ENCODE results near the gene TPX2. TPM values are rescaled to one million over a fixed set of nuclear protein-coding genes. Genes with fewer than 3 reads are reported as not detected.

The TPX2 gene
- total RNA-seq = 100 to 1,000 TPM in 1 of 2 donors, 10 to 100 TPM in 1; 51.8 to 102 TPM

DNA sequence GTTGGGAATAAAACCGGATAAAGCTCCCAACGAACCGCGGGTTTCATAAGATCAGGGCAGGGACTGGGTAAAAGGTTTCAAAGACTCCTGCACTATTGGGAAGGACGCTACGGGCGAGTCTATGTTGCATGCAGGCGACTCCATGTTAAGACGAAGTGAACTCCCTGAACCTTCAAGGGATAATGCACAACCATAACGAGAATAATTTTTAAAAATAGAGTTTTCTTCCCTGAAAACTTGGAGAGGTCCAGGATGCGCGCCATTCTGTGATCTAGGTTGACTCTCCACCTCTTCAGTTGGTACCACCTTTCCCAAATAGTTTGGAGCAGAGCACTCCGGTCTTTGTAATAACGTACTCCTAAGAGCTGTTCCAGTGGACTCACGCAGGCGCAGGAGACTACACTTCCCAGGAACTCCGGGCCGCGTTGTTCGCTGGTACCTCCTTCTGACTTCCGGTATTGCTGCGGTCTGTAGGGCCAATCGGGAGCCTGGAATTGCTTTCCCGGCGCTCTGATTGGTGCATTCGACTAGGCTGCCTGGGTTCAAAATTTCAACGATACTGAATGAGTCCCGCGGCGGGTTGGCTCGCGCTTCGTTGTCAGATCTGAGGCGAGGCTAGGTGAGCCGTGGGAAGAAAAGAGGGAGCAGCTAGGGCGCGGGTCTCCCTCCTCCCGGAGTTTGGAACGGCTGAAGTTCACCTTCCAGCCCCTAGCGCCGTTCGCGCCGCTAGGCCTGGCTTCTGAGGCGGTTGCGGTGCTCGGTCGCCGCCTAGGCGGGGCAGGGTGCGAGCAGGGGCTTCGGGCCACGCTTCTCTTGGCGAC is at the start of gene TPX2:
TPX2 (plus strand) TSS at position 562 of the 821 bp plus-strand sequence. CDS start 18,187 bp downstream, outside the sequence.
- no peaks in the 10 kb centered on the region for H3K9me3 Mint-ChIP-seq

DNA sequence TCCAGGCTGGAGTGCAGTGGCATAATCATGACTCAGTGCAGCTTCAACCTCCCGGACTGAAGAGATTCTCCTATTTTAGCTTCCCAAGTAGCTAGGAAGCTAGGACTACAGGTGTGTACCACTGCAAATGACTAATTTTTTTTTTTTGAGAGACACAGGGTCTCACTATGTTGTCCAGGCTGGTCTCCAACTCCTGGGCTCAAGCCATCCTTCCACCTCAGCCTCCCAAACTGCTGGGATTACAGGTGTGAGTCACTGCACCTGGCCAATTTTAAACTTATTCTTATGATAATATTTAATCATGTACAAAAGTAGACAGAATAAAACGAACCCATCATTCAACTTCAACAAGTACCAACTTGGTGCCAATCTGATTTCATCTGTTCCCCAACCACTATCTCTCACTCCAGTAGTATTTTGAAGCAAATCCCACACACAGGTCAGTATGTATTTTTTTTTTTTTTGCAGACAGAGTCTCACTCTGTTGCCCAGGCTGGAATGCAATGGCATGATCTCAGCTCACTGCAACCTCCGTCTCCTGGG is 48.9 kb upstream of the TPX2 start:
- Mint-ChIP-seq H3K27ac (peak overlapping the region; percentile 84 to 100), H3K27me3 (no peaks in the 10 kb centered on the region), H3K9me3 (no peaks in the 10 kb centered on the region), H3K4me3 (peak overlapping the region; percentile 55), H3K36me3 (peaks cover 31% of the 10 kb centered on the region), H3K4me1 (ENCODE audit: low read depth in 2 of 2) (peaks cover 59 to 70% of the 10 kb centered on the region in 2 donors)
- ATAC-seq (no peak), DNase-seq (ENCODE audit: low spot score) (no peak)

More for the DNA sequence above, at the start of gene TPX2:
- Mint-ChIP-seq H3K4me1 (ENCODE audit: low read depth in 2 of 2) (no peaks in the 10 kb centered on the region), H3K4me3 (no peak within 1 kb of the TSS), H3K27ac (no peak within 1 kb of the TSS), H3K27me3 (no peaks in the 10 kb centered on the region), H3K36me3 (no peaks in the 10 kb centered on the region)
- peak; percentile 98 to 100 for ATAC-seq
- peak; percentile 91 for DNase-seq (ENCODE audit: low spot score)

- H3K36me3 Mint-ChIP-seq = peaks cover 22% of the 10 kb centered on the region
- H3K27me3 Mint-ChIP-seq = no peaks in the 10 kb centered on the region
- peak overlapping the region; percentile 58 for H3K4me3 Mint-ChIP-seq
- ATAC-seq (peak; percentile 52 to 64), DNase-seq (ENCODE audit: low spot score) (no peak)
- peak overlapping the region; percentile 83 to 100 for H3K27ac Mint-ChIP-seq
- H3K9me3 Mint-ChIP-seq = no peaks in the 10 kb centered on the region
- peaks cover 61 to 69% of the 10 kb centered on the region in 2 donors for H3K4me1 Mint-ChIP-seq (ENCODE audit: low read depth in 2 of 2)
Measured at GRCh38 chr20:31691646-31692275, 47.3 kb upstream of the TPX2 start.

DNA sequence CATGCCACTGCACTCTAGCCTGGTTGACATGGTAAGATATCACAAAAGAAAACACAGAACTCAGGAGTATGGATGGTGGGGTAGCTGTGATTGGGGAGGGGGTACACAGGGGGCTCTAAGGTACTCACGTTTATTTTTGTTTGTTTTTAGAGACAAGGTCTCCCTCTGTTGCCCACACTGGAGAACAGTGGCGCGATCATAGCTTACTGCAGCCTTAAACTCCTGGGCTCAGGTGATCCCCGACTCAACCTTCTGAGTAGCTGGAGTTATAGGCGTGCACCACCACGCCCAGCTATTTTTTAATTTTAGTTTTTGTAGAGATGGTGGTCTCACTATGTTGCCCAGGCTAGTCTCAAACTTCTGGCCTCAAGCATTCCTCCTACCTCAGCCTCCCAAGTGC is 45.7 kb upstream of the TPX2 start:
- peaks cover 18% of the 10 kb centered on the region for H3K36me3 Mint-ChIP-seq
- peaks cover 50 to 67% of the 10 kb centered on the region in 2 donors for H3K4me1 Mint-ChIP-seq (ENCODE audit: low read depth in 2 of 2)
- no peaks in the 10 kb centered on the region for H3K9me3 Mint-ChIP-seq
- ATAC-seq (no peak), DNase-seq (ENCODE audit: low spot score) (no peak)
- H3K4me3 Mint-ChIP-seq = no peak overlapping the region
- no peaks in the 10 kb centered on the region for H3K27me3 Mint-ChIP-seq
- peak overlapping the region in 1 of 2 donors; percentile 65 for H3K27ac Mint-ChIP-seq

GRCh38 chr20:31693987-31694661 is 45.0 kb upstream of the TPX2 start:
- ATAC-seq (no peak), DNase-seq (ENCODE audit: low spot score) (no peak)
- Mint-ChIP-seq H3K4me1 (ENCODE audit: low read depth in 2 of 2) (peaks cover 50 to 67% of the 10 kb centered on the region in 2 donors), H3K27me3 (no peaks in the 10 kb centered on the region), H3K36me3 (peaks cover 15% of the 10 kb centered on the region), H3K27ac (peak overlapping the region; percentile 65 to 82), H3K9me3 (no peaks in the 10 kb centered on the region), H3K4me3 (no peak overlapping the region)

GRCh38 chr20:31694842-31695593 is 44.1 kb upstream of the TPX2 start:
- Mint-ChIP-seq H3K27ac (peak overlapping the region; percentile 65 to 82), H3K4me1 (ENCODE audit: low read depth in 2 of 2) (peaks cover 57 to 73% of the 10 kb centered on the region in 2 donors), H3K4me3 (peak overlapping the region; percentile 1), H3K36me3 (peaks cover 17% of the 10 kb centered on the region), H3K9me3 (no peaks in the 10 kb centered on the region), H3K27me3 (no peaks in the 10 kb centered on the region)
- no peak for DNase-seq (ENCODE audit: low spot score)
- ATAC-seq = no peak

DNA sequence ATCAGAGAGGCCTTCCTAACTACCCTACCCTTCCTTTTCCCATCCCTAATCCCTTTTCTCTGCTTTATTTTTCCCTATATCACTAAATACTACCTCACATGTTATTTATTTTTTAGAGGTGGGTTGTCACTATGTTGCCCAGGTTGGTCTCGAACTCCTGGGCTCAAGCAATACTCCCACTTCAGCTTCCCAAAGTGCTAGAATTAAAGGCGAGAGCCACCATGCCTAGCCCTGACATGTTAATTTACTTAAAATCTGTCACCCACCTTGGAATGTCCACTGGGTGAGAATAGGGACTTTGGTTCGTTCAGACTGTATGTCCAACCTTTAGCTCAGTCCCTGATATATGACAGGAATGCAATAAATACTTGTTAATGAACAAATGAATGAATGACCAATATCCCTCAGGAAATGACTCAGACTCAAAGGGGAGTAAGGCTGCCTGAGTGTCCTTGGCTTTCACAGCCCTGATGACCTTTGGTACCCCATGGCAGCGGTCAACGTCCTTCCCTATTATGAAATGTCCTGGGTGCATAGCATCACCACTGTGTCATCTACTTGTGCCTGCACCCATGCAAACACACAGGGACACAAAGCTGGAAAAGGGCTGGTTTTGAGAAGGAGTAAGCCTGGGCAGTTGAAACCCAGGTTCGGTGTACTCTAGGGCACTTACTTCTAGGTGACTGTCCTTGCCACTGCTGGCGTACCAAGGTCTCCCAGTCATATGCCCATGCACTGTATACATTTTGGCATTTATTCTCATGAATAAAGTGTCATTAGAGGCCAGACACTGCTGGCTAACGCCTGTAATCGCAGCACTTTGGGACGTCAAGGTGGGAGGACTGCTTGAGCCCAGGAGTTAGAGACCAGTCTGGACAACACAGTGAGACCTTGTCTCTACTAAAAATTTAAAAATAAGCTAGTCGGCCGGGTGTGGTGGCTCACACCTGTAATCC is 43.0 kb upstream of the TPX2 start:
- no peak overlapping the region for H3K4me3 Mint-ChIP-seq
- H3K9me3 Mint-ChIP-seq = no peaks in the 10 kb centered on the region
- no peaks in the 10 kb centered on the region for H3K27me3 Mint-ChIP-seq
- no peak for ATAC-seq
- H3K36me3 Mint-ChIP-seq = peaks cover 19% of the 10 kb centered on the region
- H3K27ac Mint-ChIP-seq = peak overlapping the region; percentile 65 to 82
- H3K4me1 Mint-ChIP-seq (ENCODE audit: low read depth in 2 of 2) = peaks cover 60 to 76% of the 10 kb centered on the region in 2 donors
- DNase-seq (ENCODE audit: low spot score) = no peak

DNA sequence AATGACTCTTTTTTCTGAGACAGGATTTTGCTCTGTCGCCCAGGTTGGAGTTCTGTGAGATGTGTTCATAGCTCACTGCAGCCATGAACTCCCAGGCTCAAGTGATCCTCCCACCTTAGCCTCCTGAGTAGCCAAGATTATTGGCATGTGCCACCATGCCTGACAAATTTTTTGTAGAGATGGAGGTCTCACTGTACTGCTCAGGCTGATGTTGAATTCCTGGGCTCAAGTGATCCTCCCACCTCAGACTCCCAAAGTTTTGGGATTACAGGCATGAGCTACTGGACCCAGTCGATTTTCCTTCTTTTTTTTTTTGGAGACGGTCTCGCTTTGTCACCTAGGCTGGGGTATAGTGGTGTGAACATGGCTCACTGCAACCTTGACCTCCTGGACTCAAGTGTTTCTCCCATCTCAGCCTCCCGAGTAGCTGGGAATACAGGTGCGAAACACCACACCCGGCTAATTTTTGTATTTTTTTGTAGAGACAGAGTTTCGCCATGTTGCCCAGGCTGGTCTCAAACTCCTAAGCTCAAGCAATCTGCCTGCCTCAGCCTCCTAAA is 40.8 kb upstream of the TPX2 start:
- Mint-ChIP-seq H3K9me3 (no peaks in the 10 kb centered on the region), H3K27me3 (no peaks in the 10 kb centered on the region), H3K4me3 (peak overlapping the region; percentile 90), H3K36me3 (peaks cover 21% of the 10 kb centered on the region), H3K27ac (peak overlapping the region; percentile 89 to 97), H3K4me1 (ENCODE audit: low read depth in 2 of 2) (peaks cover 60 to 68% of the 10 kb centered on the region in 2 donors)
- DNase-seq (ENCODE audit: low spot score) (no peak), ATAC-seq (no peak)

GRCh38 chr20:31698803-31699718 is 40.0 kb upstream of the TPX2 start:
- Mint-ChIP-seq H3K4me1 (ENCODE audit: low read depth in 2 of 2) (peaks cover 60 to 66% of the 10 kb centered on the region in 2 donors), H3K36me3 (peaks cover 21% of the 10 kb centered on the region), H3K9me3 (no peaks in the 10 kb centered on the region), H3K27ac (peak overlapping the region; percentile 89 to 97), H3K4me3 (peak overlapping the region; percentile 90), H3K27me3 (no peaks in the 10 kb centered on the region)
- ATAC-seq (peak; percentile 80 to 88), DNase-seq (ENCODE audit: low spot score) (no peak)

DNA sequence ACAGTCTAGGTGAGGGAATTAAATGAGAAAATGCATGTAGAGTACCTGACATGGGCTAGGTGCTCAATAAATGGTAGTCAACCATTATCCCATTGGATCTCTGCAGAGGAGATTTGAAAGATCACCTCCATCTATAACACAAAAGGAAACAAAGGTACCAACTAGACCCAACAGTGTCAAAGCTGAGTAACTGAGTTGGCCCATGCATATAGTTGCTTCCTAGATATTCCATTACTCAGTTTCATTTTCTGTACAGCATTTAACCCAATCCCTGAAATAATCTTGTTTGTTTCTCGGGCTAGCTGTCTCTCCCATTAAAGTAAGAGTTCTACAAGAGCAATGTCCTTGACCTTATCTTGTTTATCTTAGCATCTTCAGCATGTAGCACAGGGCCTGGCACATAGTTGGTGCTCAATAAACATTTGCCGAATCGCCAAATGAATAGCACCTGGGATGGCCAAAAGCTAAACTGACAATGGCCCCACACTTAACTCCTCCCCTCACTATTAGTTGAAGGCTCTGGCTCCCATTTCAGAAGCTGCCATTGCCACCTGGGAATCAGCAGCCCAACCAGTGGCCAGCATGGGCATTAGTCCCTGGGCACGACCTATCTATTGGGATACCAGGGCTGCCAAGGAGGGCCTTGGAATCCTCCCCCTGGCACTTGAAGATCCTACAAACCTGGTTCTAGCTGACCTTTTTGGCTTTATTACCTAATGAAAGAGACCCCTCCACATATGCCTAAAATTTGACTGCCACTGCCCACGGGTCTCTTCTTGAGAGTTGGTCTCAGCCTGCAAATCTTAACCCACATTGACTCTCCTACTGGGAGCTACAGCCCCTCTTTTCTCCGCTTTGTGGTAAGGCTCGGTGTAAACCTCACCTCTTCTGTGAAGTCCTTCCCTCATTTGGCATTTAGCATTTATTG is 39.0 kb upstream of the TPX2 start:
- peaks cover 21% of the 10 kb centered on the region for H3K36me3 Mint-ChIP-seq
- H3K4me1 Mint-ChIP-seq (ENCODE audit: low read depth in 2 of 2) = peaks cover 56 to 64% of the 10 kb centered on the region in 2 donors
- no peaks in the 10 kb centered on the region for H3K9me3 Mint-ChIP-seq
- peak overlapping the region; percentile 89 to 97 for H3K27ac Mint-ChIP-seq
- no peak for DNase-seq (ENCODE audit: low spot score)
- ATAC-seq = no peak
- H3K4me3 Mint-ChIP-seq = peak overlapping the region; percentile 90
- H3K27me3 Mint-ChIP-seq = no peaks in the 10 kb centered on the region
